Kidney (tissue), 14 donors: Measurements from ENCODE around the gene URB2. TPM values are rescaled to one million over a fixed set of nuclear protein-coding genes. Genes with fewer than 3 reads are reported as not detected.
"Not testable (repeated sequence)": the region's sequence is repeated elsewhere in the genome, so short reads cannot be mapped to it uniquely, and the experiment has no call there.

ENCODE experiments used
- DNase-seq, 5 donors: peaks; one replicate each; pipeline ENCODE4 v3.0.0-alpha.2; 2013 to 2020
- FAIRE-seq: peaks from 2 replicates; lab custom pipeline; 2012; peaks lifted over from hg19 to GRCh38; lab: Jason Lieb, UNC
- H3K27ac ChIP-seq, 2 donors: one replicate each; pipeline ENCODE4 v1.7.0; 2013; ENCODE audit warnings: low read depth in 2 of 2, low read length in 2 of 2, inconsistent platforms in 1 of 2
- H3K27me3 ChIP-seq: one replicate; pipeline ENCODE4 v1.7.1; 2013; ENCODE audit warnings: low read length, inconsistent platforms; ENCODE audit not compliant: control insufficient read depth, insufficient read depth
- H3K36me3 ChIP-seq, 3 donors: one replicate each; pipeline versions ENCODE4 v1.7.0 to v1.7.1; 2013; ENCODE audit warnings: low read length in 3 of 3, control low read depth in 1 of 3, inconsistent platforms in 1 of 3; ENCODE audit not compliant: insufficient read depth in 3 of 3, control insufficient read depth in 2 of 3
- H3K4me1 ChIP-seq, 3 donors: one replicate each; pipeline versions ENCODE4 v1.7.0 to v1.7.1; 2013; ENCODE audit warnings: low read length in 3 of 3, inconsistent platforms in 1 of 3, low read depth in 1 of 3; ENCODE audit not compliant: control insufficient read depth in 2 of 3, insufficient read depth in 2 of 3
- H3K4me3 ChIP-seq, 3 donors: one replicate each; pipeline versions ENCODE4 v1.7.0 to v1.8.1; 2013; ENCODE audit warnings: low read length in 3 of 3, control low read depth in 1 of 3, inconsistent platforms in 1 of 3
- H3K9ac ChIP-seq, 3 donors: one replicate each; pipeline versions ENCODE4 v1.7.0 to v1.7.1; 2013; ENCODE audit warnings: low read length in 3 of 3, control low read depth in 1 of 3, inconsistent platforms in 1 of 3
- H3K9me3 ChIP-seq, 3 donors: one replicate each; pipeline versions ENCODE4 v1.7.0 to v1.7.1; 2013; ENCODE audit warnings: low read length in 3 of 3, control low read depth in 1 of 3, inconsistent platforms in 1 of 3; ENCODE audit not compliant: control insufficient read depth in 2 of 3, insufficient read depth in 1 of 3
- CTCF ChIP-seq: IDR thresholded peaks from 3 replicates; pipeline ENCODE4 v1.5.1; 2012; ENCODE audit warnings: mild to moderate bottlenecking, moderate library complexity, borderline replicate concordance; ENCODE audit not compliant: insufficient read depth; ENCODE audit errors: extremely low read depth
- intact Hi-C: fragments of 100-400 bp; cut with DNase I; formaldehyde crosslinking; loops from one replicate; pipeline ENCODE4 v1.11.1; 2022
- polyA plus RNA-seq: library from polyadenylated mRNA; stranded (reverse); fragments of 350-450 nt; fragmentation: Illumina TruSeq; extraction: RNeasy Lipid Tissue Mini Kit (QIAGEN cat#74804); gene quantifications from one replicate; pipeline ENCODE4 v1.2.3, GENCODE V29; 2014; ENCODE audit warnings: low read depth, low replicate concordance; ENCODE audit not compliant: insufficient read depth
- total RNA-seq: library from RNA; stranded (reverse); fragmentation: NEBNext Ultra II Directional; extraction: Animal tissue kit (Norgen Biotek cat#: 25700); gene quantifications from one replicate; pipeline ENCODE4 v1.2.1, GENCODE V29; 2021
- donor health status: control.
- donor health status: control.
- donor health status: control.
- donor health status: control.
- donor health status: control.
- donor health status: DM: yes; HTN: yes; CAD: no.
- donor health status: Normal renal cell carcinoma (clear cell type).

URB2 gene
- total and polyA plus RNA-seq, 2 donors from 2014 or later: 1.4 to 8.3 TPM

- Histone ChIP-seq H3K4me1 (no peaks in the 10 kb centered on the region), H3K9ac (no peak overlapping the region), H3K27me3 (no peaks in the 10 kb centered on the region), H3K9me3 (no peaks in the 10 kb centered on the region), H3K27ac (no peak overlapping the region), H3K4me3 (no peak overlapping the region), H3K36me3 (peaks cover 0 to 13% (median 9%) of the 10 kb centered on the region in 3 donors)
- intact Hi-C loops: no loop called here
- no peak for TF ChIP-seq CTCF
- FAIRE-seq (no peak), DNase-seq (no peak)
Measured at GRCh38 chr1:229594227-229595008, 31.6 kb upstream of the URB2 start.

- H3K4me3 ChIP-seq, intact Hi-C loops: not testable (repeated sequence)
Measured at GRCh38 chr1:229595876-229596275, 30.2 kb upstream of the URB2 start.

GRCh38 chr1:229596925-229597699 is 28.9 kb upstream of the URB2 start:
- FAIRE-seq (no peak), DNase-seq (no peak)
- H3K4me3 ChIP-seq: no peak overlapping the region
- no peaks in the 10 kb centered on the region for H3K9me3 ChIP-seq
- no peak overlapping the region for H3K9ac ChIP-seq
- H3K27me3 ChIP-seq: no peaks in the 10 kb centered on the region
- H3K36me3 ChIP-seq: peaks cover 3 to 20% (median 16%) of the 10 kb centered on the region in 3 donors
- no peak overlapping the region for H3K27ac ChIP-seq
- no peak for TF ChIP-seq CTCF
- no peaks in the 10 kb centered on the region for H3K4me1 ChIP-seq
- intact Hi-C loops: no loop called here

More at GRCh38 chr1:229595876-229596275, 30.2 kb upstream of the URB2 start:
- H3K36me3 ChIP-seq: peaks cover 0 to 19% (median 12%) of the 10 kb centered on the region in 3 donors
- FAIRE-seq, DNase-seq, H3K9me3 ChIP-seq, H3K9ac ChIP-seq, H3K4me1 ChIP-seq, H3K27ac ChIP-seq, H3K27me3 ChIP-seq: not testable (repeated sequence)

- no peak for FAIRE-seq
- DNase-seq: no peak
- H3K36me3 ChIP-seq: peaks cover 3 to 28% (median 20%) of the 10 kb centered on the region in 3 donors
Measured at GRCh38 chr1:229597877-229598276, 28.2 kb upstream of the URB2 start.

More at GRCh38 chr1:229597877-229598276, 28.2 kb upstream of the URB2 start:
- no peak overlapping the region for H3K4me3 ChIP-seq
- no peaks in the 10 kb centered on the region for H3K9me3 ChIP-seq
- intact Hi-C loops: no loop called here
- H3K27me3 ChIP-seq: no peaks in the 10 kb centered on the region
- no peak for TF ChIP-seq CTCF
- H3K9ac ChIP-seq: no peak overlapping the region
- no peaks in the 10 kb centered on the region for H3K4me1 ChIP-seq
- H3K27ac ChIP-seq: no peak overlapping the region
